ENCODE measurements around the gene AOPEP.

Gene AOPEP

GRCh38 chr9:94770334-94770733, 43.8 kb downstream of the AOPEP start:
- Mint-ChIP-seq H3K27me3 (no peaks in the 10 kb centered on the region), H3K4me3 (no peak overlapping the region)

GRCh38 chr9:94771096-94771495, 44.6 kb downstream of the AOPEP start:
- ATAC-seq, result no peak
- no peak overlapping the region for H3K27ac Mint-ChIP-seq
- no peak overlapping the region for H3K4me3 Mint-ChIP-seq
- H3K36me3 Mint-ChIP-seq, result peaks cover 35% of the 10 kb centered on the region
- peaks cover 18% of the 10 kb centered on the region for H3K4me1 Mint-ChIP-seq
- no peaks in the 10 kb centered on the region for H3K9me3 Mint-ChIP-seq
- no peaks in the 10 kb centered on the region for H3K27me3 Mint-ChIP-seq

More at GRCh38 chr9:94770334-94770733, 43.8 kb downstream of the AOPEP start:
- no peaks in the 10 kb centered on the region for H3K9me3 Mint-ChIP-seq
- H3K27ac Mint-ChIP-seq, result no peak overlapping the region
- no peak for ATAC-seq
- peaks cover 35% of the 10 kb centered on the region for H3K36me3 Mint-ChIP-seq
- H3K4me1 Mint-ChIP-seq, result peaks cover 18% of the 10 kb centered on the region

- H3K9me3 Mint-ChIP-seq, result no peaks in the 10 kb centered on the region
- no peaks in the 10 kb centered on the region for H3K27me3 Mint-ChIP-seq
- H3K27ac Mint-ChIP-seq, result no peak overlapping the region
- H3K4me3 Mint-ChIP-seq, result no peak overlapping the region
- peaks cover 16% of the 10 kb centered on the region for H3K4me1 Mint-ChIP-seq
- H3K36me3 Mint-ChIP-seq, result peaks cover 31% of the 10 kb centered on the region
- ATAC-seq, result no peak
Observed at GRCh38 chr9:94772144-94772543, 45.6 kb downstream of the AOPEP start.

- no peak for ATAC-seq
- Mint-ChIP-seq H3K36me3 (peaks cover 24% of the 10 kb centered on the region), H3K27me3 (no peaks in the 10 kb centered on the region), H3K9me3 (no peaks in the 10 kb centered on the region), H3K4me1 (peaks cover 10% of the 10 kb centered on the region), H3K4me3 (no peak overlapping the region), H3K27ac (no peak overlapping the region)
Observed at GRCh38 chr9:94772639-94773303, 46.3 kb downstream of the AOPEP start.

- Mint-ChIP-seq H3K4me3 (no peak overlapping the region), H3K36me3 (peaks cover 19% of the 10 kb centered on the region), H3K27ac (no peak overlapping the region), H3K27me3 (no peaks in the 10 kb centered on the region), H3K9me3 (no peaks in the 10 kb centered on the region), H3K4me1 (peaks cover 7% of the 10 kb centered on the region)
- ATAC-seq, result no peak
Observed at GRCh38 chr9:94773655-94774054, 47.2 kb downstream of the AOPEP start.

GRCh38 chr9:94778013-94778412, 51.5 kb downstream of the AOPEP start:
- no peak for ATAC-seq
- H3K36me3 Mint-ChIP-seq, result peaks cover 7% of the 10 kb centered on the region
- H3K27ac Mint-ChIP-seq, result no peak overlapping the region
- H3K9me3 Mint-ChIP-seq, result no peaks in the 10 kb centered on the region
- no peaks in the 10 kb centered on the region for H3K27me3 Mint-ChIP-seq
- no peak overlapping the region for H3K4me3 Mint-ChIP-seq
- H3K4me1 Mint-ChIP-seq, result peaks cover 9% of the 10 kb centered on the region

- Mint-ChIP-seq H3K27ac (no peak overlapping the region), H3K9me3 (no peaks in the 10 kb centered on the region), H3K4me3 (no peak overlapping the region), H3K4me1 (peaks cover 9% of the 10 kb centered on the region), H3K36me3 (no peaks in the 10 kb centered on the region), H3K27me3 (no peaks in the 10 kb centered on the region)
- no peak for ATAC-seq
Observed at GRCh38 chr9:94779031-94779430, 52.5 kb downstream of the AOPEP start.

GRCh38 chr9:94779693-94780290, 53.3 kb downstream of the AOPEP start:
- H3K9me3 Mint-ChIP-seq, result no peaks in the 10 kb centered on the region
- H3K36me3 Mint-ChIP-seq, result no peaks in the 10 kb centered on the region
- H3K4me3 Mint-ChIP-seq, result no peak overlapping the region
- peaks cover 9% of the 10 kb centered on the region for H3K4me1 Mint-ChIP-seq
- H3K27me3 Mint-ChIP-seq, result no peaks in the 10 kb centered on the region
- no peak for ATAC-seq
- peak overlapping the region; percentile 78 for H3K27ac Mint-ChIP-seq

GRCh38 chr9:94780516-94780950, 54.0 kb downstream of the AOPEP start:
- Mint-ChIP-seq H3K36me3 (no peaks in the 10 kb centered on the region), H3K4me3 (no peak overlapping the region), H3K27me3 (no peaks in the 10 kb centered on the region), H3K27ac (peak overlapping the region; percentile 78), H3K9me3 (no peaks in the 10 kb centered on the region), H3K4me1 (peaks cover 9% of the 10 kb centered on the region)
- ATAC-seq, result peak; percentile 87

GRCh38 chr9:94782355-94783101, 56.0 kb downstream of the AOPEP start:
- no peaks in the 10 kb centered on the region for H3K27me3 Mint-ChIP-seq

GRCh38 chr9:94783102-94783682, 56.7 kb downstream of the AOPEP start:
- Mint-ChIP-seq H3K4me1 (peaks cover 9% of the 10 kb centered on the region), H3K9me3 (no peaks in the 10 kb centered on the region), H3K4me3 (no peak overlapping the region), H3K27me3 (no peaks in the 10 kb centered on the region), H3K36me3 (peaks cover 5% of the 10 kb centered on the region), H3K27ac (no peak overlapping the region)
- no peak for ATAC-seq

More at GRCh38 chr9:94782355-94783101, 56.0 kb downstream of the AOPEP start:
- Mint-ChIP-seq H3K4me1 (peaks cover 9% of the 10 kb centered on the region), H3K36me3 (peaks cover under 1% of the 10 kb centered on the region), H3K4me3 (no peak overlapping the region), H3K27ac (no peak overlapping the region), H3K9me3 (no peaks in the 10 kb centered on the region)
- no peak for ATAC-seq

- H3K4me1 Mint-ChIP-seq, result peaks cover 9% of the 10 kb centered on the region
- no peak overlapping the region for H3K4me3 Mint-ChIP-seq
- no peak for ATAC-seq
- H3K27ac Mint-ChIP-seq, result no peak overlapping the region
- peaks cover 5% of the 10 kb centered on the region for H3K36me3 Mint-ChIP-seq
- no peaks in the 10 kb centered on the region for H3K27me3 Mint-ChIP-seq
- no peaks in the 10 kb centered on the region for H3K9me3 Mint-ChIP-seq
Observed at GRCh38 chr9:94783928-94784327, 57.4 kb downstream of the AOPEP start.

- ATAC-seq, result no peak
- no peak overlapping the region for H3K4me3 Mint-ChIP-seq
- no peak overlapping the region for H3K27ac Mint-ChIP-seq
- H3K4me1 Mint-ChIP-seq, result peaks cover 5% of the 10 kb centered on the region
- peaks cover 6% of the 10 kb centered on the region for H3K36me3 Mint-ChIP-seq
- no peaks in the 10 kb centered on the region for H3K27me3 Mint-ChIP-seq
- no peaks in the 10 kb centered on the region for H3K9me3 Mint-ChIP-seq
Observed at GRCh38 chr9:94785215-94786169, 59.0 kb downstream of the AOPEP start.

GRCh38 chr9:94786586-94786985, 60.1 kb downstream of the AOPEP start:
- no peak for ATAC-seq
- Mint-ChIP-seq H3K36me3 (peaks cover 16% of the 10 kb centered on the region), H3K4me3 (no peak overlapping the region)

More at GRCh38 chr9:94786586-94786985, 60.1 kb downstream of the AOPEP start:
- H3K27me3 Mint-ChIP-seq, result no peaks in the 10 kb centered on the region
- H3K9me3 Mint-ChIP-seq, result no peaks in the 10 kb centered on the region
- no peak overlapping the region for H3K27ac Mint-ChIP-seq
- no peaks in the 10 kb centered on the region for H3K4me1 Mint-ChIP-seq
